ENCODE results near the gene PRR5.
"Not testable (repeated sequence)": the region's sequence is repeated elsewhere in the genome, so short reads cannot be mapped to it uniquely, and the experiment has no call there.

PRR5 gene

GRCh38 chr22:44736581-44737405, 34.8 kb downstream of the PRR5 start:
- no peak for DNase-seq

GRCh38 chr22:44737406-44738346, 35.7 kb downstream of the PRR5 start:
- no peak for DNase-seq

GRCh38 chr22:44738347-44738715, 36.3 kb downstream of the PRR5 start:
- no peak for DNase-seq

GRCh38 chr22:44739024-44739423, 37.0 kb downstream of the PRR5 start:
- no peak for DNase-seq

- DNase-seq = not testable (repeated sequence)
Measured at GRCh38 chr22:44739666-44740065, 37.7 kb downstream of the PRR5 start.

- DNase-seq = no peak
Measured at GRCh38 chr22:44740307-44740706, 38.3 kb downstream of the PRR5 start.

- DNase-seq = no peak
Measured at GRCh38 chr22:44741929-44742328, 39.9 kb downstream of the PRR5 start.

GRCh38 chr22:44743247-44743646, 41.2 kb downstream of the PRR5 start:
- no peak for DNase-seq

GRCh38 chr22:44743804-44744211, 41.8 kb downstream of the PRR5 start:
- no peak for DNase-seq

- DNase-seq = no peak
Measured at GRCh38 chr22:44745853-44746789, 44.1 kb downstream of the PRR5 start.

GRCh38 chr22:44747784-44748127, 45.8 kb downstream of the PRR5 start:
- not testable (repeated sequence) for DNase-seq

GRCh38 chr22:44748524-44748923, 46.5 kb downstream of the PRR5 start:
- no peak for DNase-seq

GRCh38 chr22:44750481-44750880, 48.5 kb downstream of the PRR5 start:
- no peak for DNase-seq

GRCh38 chr22:44752285-44753188, 50.5 kb downstream of the PRR5 start, which contains the start of gene ARHGAP8:
Gene ARHGAP8, plus strand, starts transcription at chr22:44752575. Its CDS starts 33,953 bp downstream, at chr22:44786528.
- peak; percentile 7 for DNase-seq

- DNase-seq = no peak
Measured at GRCh38 chr22:44753189-44754042, 51.4 kb downstream of the PRR5 start.

GRCh38 chr22:44754998-44755397, 53.0 kb downstream of the PRR5 start:
- no peak for DNase-seq

GRCh38 chr22:44755417-44755816, 53.4 kb downstream of the PRR5 start:
- no peak for DNase-seq

GRCh38 chr22:44755956-44756361, 54.0 kb downstream of the PRR5 start:
- no peak for DNase-seq

- DNase-seq = no peak
Measured at GRCh38 chr22:44758344-44758973, 56.5 kb downstream of the PRR5 start.

- no peak for DNase-seq
Measured at GRCh38 chr22:44759001-44759400, 57.0 kb downstream of the PRR5 start.

Data from activated naive CD4-positive, alpha-beta T cell treated with Interleukin-2 at 50 U/mL for 16 hours (primary cell).